ENCODE results near the gene BMF. TPM values are rescaled to one million over a fixed set of nuclear protein-coding genes. Genes with fewer than 3 reads are reported as not detected.
"Not testable (repeated sequence)": the region's sequence is repeated elsewhere in the genome, so short reads cannot be mapped to it uniquely, and the experiment has no call there.

BMF gene, protein sequence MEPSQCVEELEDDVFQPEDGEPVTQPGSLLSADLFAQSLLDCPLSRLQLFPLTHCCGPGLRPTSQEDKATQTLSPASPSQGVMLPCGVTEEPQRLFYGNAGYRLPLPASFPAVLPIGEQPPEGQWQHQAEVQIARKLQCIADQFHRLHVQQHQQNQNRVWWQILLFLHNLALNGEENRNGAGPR
- total RNA-seq (ENCODE audit: unreplicated experiment) = 153 TPM
- long read RNA-seq, full-length matches to known transcripts = 3 of 6 reads
- long read RNA-seq, partial matches to known transcripts = 0 of 6 reads
- long read RNA-seq, other reads (novel, unspliced or antisense) = 3 of 6 reads

GRCh38 chr15:40108855-40109735, at the start of gene BMF:
TSS of gene BMF (minus strand) at chr15:40108879. CDS start at chr15:40106086, 2,793 bp downstream.
- H3K4me1 Mint-ChIP-seq (ENCODE audit: unreplicated experiment) = peaks cover 38% of the 10 kb centered on the region

DNA sequence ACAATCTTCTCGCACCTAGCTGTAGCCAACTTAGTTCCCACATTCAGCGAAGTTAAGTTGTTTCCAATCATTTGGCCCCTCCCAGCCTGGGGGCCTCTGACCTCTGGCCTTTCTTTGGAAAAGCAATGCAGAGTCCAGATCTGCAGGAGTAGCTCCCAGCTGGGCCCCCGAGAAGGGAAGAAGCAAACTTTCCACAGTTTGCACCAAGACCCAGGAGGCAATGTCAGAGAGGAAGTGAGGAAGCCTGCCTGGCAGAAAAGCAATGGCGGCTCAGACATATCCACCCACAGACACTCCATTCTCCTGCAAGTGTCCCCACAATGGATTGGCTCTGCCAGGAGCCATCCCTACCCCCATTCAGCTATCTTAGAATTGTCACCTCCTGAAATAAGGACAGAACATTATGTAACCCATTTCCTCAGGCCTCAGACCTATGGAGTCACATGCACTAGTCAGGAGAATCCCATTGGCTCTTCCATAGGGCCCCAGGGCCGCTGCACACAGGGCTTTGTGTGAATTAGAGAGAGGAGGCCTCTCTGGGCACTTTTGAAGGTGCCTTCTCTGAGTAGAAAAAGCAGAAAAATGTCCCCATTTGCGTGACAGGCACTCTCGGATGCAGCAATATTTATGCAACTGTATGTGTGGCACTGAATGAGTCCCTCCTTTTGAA, 49.2 kb upstream of the BMF start:
- DNase-seq (ENCODE audit: low spot score) = no peak
- Mint-ChIP-seq H3K4me1 (ENCODE audit: unreplicated experiment) (peaks cover 4% of the 10 kb centered on the region), H3K27ac (ENCODE audit: unreplicated experiment) (no peak overlapping the region), H3K4me3 (ENCODE audit: unreplicated experiment) (no peak overlapping the region), H3K9me3 (ENCODE audit: unreplicated experiment) (no peaks in the 10 kb centered on the region), H3K36me3 (ENCODE audit: low read depth, unreplicated experiment) (no peaks in the 10 kb centered on the region), H3K27me3 (ENCODE audit: unreplicated experiment) (peaks cover 7% of the 10 kb centered on the region)
- TF ChIP-seq CTCF (IDR thresholded peaks at IDR 0.05; ENCODE audit: unreplicated experiment) = no peak

More at GRCh38 chr15:40108855-40109735, at the start of gene BMF:
- no peak for TF ChIP-seq CTCF (IDR thresholded peaks at IDR 0.05; ENCODE audit: unreplicated experiment)
- Mint-ChIP-seq H3K9me3 (ENCODE audit: unreplicated experiment) (no peaks in the 10 kb centered on the region), H3K27ac (ENCODE audit: unreplicated experiment) (peak within 1 kb of the TSS; percentile 80), H3K36me3 (ENCODE audit: low read depth, unreplicated experiment) (peaks cover 18% of the 10 kb centered on the region), H3K4me3 (ENCODE audit: unreplicated experiment) (peak within 1 kb of the TSS; percentile 98), H3K27me3 (ENCODE audit: unreplicated experiment) (peaks cover 16% of the 10 kb centered on the region)
- DNase-seq (ENCODE audit: low spot score) = peak; percentile 98

DNA sequence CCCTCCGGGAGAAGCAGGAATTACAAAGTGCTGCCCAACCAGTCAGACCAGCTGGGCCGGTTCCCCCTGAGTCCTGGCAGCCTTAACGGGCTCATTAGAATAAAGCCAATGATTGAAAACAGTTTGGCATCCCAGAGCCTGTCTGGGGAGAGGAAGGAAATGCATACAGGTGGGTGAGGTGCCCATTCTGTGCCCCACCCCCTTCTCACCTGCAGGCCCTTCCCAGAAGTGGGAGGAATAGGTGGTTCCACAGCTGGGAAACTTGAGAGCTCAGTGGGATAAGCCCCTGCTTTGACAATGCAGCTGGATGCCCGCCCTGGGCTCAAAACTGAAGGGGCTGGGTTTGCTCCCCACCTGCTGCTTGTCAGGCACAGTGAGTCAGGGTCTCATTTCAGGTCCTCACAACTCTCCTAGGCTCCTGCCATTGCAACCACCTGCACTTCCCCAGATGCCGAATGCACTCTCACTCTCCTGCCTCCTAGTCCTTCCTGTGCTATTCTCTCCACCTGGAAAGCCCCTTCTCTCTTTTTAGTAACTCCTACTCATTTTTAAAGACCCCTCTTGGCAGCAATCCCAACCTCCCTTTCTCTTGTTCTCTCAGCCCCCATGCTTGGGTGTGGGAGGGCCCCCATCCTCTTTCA, 46.7 kb upstream of the BMF start:
- no peak for DNase-seq (ENCODE audit: low spot score)
- Mint-ChIP-seq H3K9me3 (ENCODE audit: unreplicated experiment) (no peaks in the 10 kb centered on the region), H3K4me3 (ENCODE audit: unreplicated experiment) (no peak overlapping the region), H3K27me3 (ENCODE audit: unreplicated experiment) (peaks cover 7% of the 10 kb centered on the region), H3K36me3 (ENCODE audit: low read depth, unreplicated experiment) (no peaks in the 10 kb centered on the region), H3K4me1 (ENCODE audit: unreplicated experiment) (peaks cover 4% of the 10 kb centered on the region), H3K27ac (ENCODE audit: unreplicated experiment) (no peak overlapping the region)
- TF ChIP-seq CTCF (IDR thresholded peaks at IDR 0.05; ENCODE audit: unreplicated experiment) = no peak

- not testable (repeated sequence) for H3K4me1 Mint-ChIP-seq (ENCODE audit: unreplicated experiment); H3K9me3 Mint-ChIP-seq (ENCODE audit: unreplicated experiment); H3K4me3 Mint-ChIP-seq (ENCODE audit: unreplicated experiment); DNase-seq (ENCODE audit: low spot score); H3K27me3 Mint-ChIP-seq (ENCODE audit: unreplicated experiment); H3K27ac Mint-ChIP-seq (ENCODE audit: unreplicated experiment); H3K36me3 Mint-ChIP-seq (ENCODE audit: low read depth, unreplicated experiment)
Measured at GRCh38 chr15:40154821-40155220, 46.1 kb upstream of the BMF start.

GRCh38 chr15:40151991-40152390, 43.3 kb upstream of the BMF start:
- H3K9me3 Mint-ChIP-seq (ENCODE audit: unreplicated experiment) = no peaks in the 10 kb centered on the region
- H3K36me3 Mint-ChIP-seq (ENCODE audit: low read depth, unreplicated experiment) = no peaks in the 10 kb centered on the region
- H3K27me3 Mint-ChIP-seq (ENCODE audit: unreplicated experiment) = peaks cover 4% of the 10 kb centered on the region
- no peak overlapping the region for H3K4me3 Mint-ChIP-seq (ENCODE audit: unreplicated experiment)
- TF ChIP-seq CTCF (IDR thresholded peaks at IDR 0.05; ENCODE audit: unreplicated experiment) = no peak
- H3K4me1 Mint-ChIP-seq (ENCODE audit: unreplicated experiment) = peaks cover 4% of the 10 kb centered on the region
- no peak for DNase-seq (ENCODE audit: low spot score)
- H3K27ac Mint-ChIP-seq (ENCODE audit: unreplicated experiment) = no peak overlapping the region

Measured in endothelial cell (in vitro differentiated cells).